ENCODE results near the gene VPS13D. TPM values are rescaled to one million over a fixed set of nuclear protein-coding genes. Genes with fewer than 3 reads are reported as not detected.
A peak's percentile ranks its signal among the peaks of the same experiment; 100 is the strongest.

Gene VPS13D
- total RNA-seq, 1 donor from 2014 or later, result 88.9 TPM

GRCh38 chr1:12186679-12186985 lies 43.2 kb upstream of the VPS13D start:
- Histone ChIP-seq H3K27ac (peak overlapping the region; percentile 88), H3K4me3 (no peak overlapping the region), H3K27me3 (no peaks in the 10 kb centered on the region), H3K4me1 (peaks cover 67% of the 10 kb centered on the region), H3K9me3 (no peaks in the 10 kb centered on the region), H3K36me3 (peaks cover 0 to 9% of the 10 kb centered on the region in 2 donors)
- no peak for TF ChIP-seq POLR2A (IDR thresholded peaks at IDR 0.05)
- no peak for TF ChIP-seq POLR2AphosphoS5 (IDR thresholded peaks at IDR 0.05; ENCODE audit: insufficient read depth in 1 of 2, low read depth in 1 of 2)
- TF ChIP-seq, protein P1, sequence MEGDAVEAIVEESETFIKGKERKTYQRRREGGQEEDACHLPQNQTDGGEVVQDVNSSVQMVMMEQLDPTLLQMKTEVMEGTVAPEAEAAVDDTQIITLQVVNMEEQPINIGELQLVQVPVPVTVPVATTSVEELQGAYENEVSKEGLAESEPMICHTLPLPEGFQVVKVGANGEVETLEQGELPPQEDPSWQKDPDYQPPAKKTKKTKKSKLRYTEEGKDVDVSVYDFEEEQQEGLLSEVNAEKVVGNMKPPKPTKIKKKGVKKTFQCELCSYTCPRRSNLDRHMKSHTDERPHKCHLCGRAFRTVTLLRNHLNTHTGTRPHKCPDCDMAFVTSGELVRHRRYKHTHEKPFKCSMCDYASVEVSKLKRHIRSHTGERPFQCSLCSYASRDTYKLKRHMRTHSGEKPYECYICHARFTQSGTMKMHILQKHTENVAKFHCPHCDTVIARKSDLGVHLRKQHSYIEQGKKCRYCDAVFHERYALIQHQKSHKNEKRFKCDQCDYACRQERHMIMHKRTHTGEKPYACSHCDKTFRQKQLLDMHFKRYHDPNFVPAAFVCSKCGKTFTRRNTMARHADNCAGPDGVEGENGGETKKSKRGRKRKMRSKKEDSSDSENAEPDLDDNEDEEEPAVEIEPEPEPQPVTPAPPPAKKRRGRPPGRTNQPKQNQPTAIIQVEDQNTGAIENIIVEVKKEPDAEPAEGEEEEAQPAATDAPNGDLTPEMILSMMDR (IDR thresholded peaks at IDR 0.05), result no peak
- DNase-seq (ENCODE audit: extremely low spot score in 2 of 2), result no peak
- intact Hi-C loops (cut with DNase I), result no loop called here

GRCh38 chr1:12188115-12188514 lies 41.7 kb upstream of the VPS13D start:
- H3K27ac ChIP-seq, result peak overlapping the region; percentile 27
- TF ChIP-seq, protein P1 (IDR thresholded peaks at IDR 0.05), result no peak
- no peak for TF ChIP-seq POLR2AphosphoS5 (IDR thresholded peaks at IDR 0.05; ENCODE audit: insufficient read depth in 1 of 2, low read depth in 1 of 2)
- no peak for TF ChIP-seq POLR2A (IDR thresholded peaks at IDR 0.05)
- H3K4me3 ChIP-seq, result no peak overlapping the region
- H3K27me3 ChIP-seq, result no peaks in the 10 kb centered on the region
- intact Hi-C loops (cut with DNase I), result no loop called here
- peaks cover 52% of the 10 kb centered on the region for H3K4me1 ChIP-seq
- no peaks in the 10 kb centered on the region for H3K9me3 ChIP-seq
- peaks cover 0 to 20% of the 10 kb centered on the region in 2 donors for H3K36me3 ChIP-seq
- no peak for DNase-seq (ENCODE audit: extremely low spot score in 2 of 2)

GRCh38 chr1:12188657-12189327 lies 41.0 kb upstream of the VPS13D start:
- peaks cover 51% of the 10 kb centered on the region for H3K4me1 ChIP-seq
- H3K36me3 ChIP-seq, result peaks cover 0 to 24% of the 10 kb centered on the region in 2 donors
- H3K27me3 ChIP-seq, result no peaks in the 10 kb centered on the region
- no peak for TF ChIP-seq POLR2AphosphoS5 (IDR thresholded peaks at IDR 0.05; ENCODE audit: insufficient read depth in 1 of 2, low read depth in 1 of 2)
- TF ChIP-seq POLR2A (IDR thresholded peaks at IDR 0.05), result no peak
- TF ChIP-seq, protein P1 (IDR thresholded peaks at IDR 0.05), result no peak
- H3K4me3 ChIP-seq, result no peak overlapping the region
- peak overlapping the region; percentile 27 for H3K27ac ChIP-seq
- DNase-seq (ENCODE audit: extremely low spot score in 2 of 2), result no peak
- H3K9me3 ChIP-seq, result no peaks in the 10 kb centered on the region
- intact Hi-C loops (cut with DNase I), result no loop called here

GRCh38 chr1:12189328-12189682 lies 40.5 kb upstream of the VPS13D start:
- no peak for DNase-seq (ENCODE audit: extremely low spot score in 2 of 2)
- peak overlapping the region; percentile 27 for H3K27ac ChIP-seq
- TF ChIP-seq, protein P1 (IDR thresholded peaks at IDR 0.05), result no peak
- TF ChIP-seq POLR2A (IDR thresholded peaks at IDR 0.05), result no peak
- TF ChIP-seq POLR2AphosphoS5 (IDR thresholded peaks at IDR 0.05; ENCODE audit: insufficient read depth in 1 of 2, low read depth in 1 of 2), result no peak
- intact Hi-C loops (cut with DNase I), result no loop called here
- H3K27me3 ChIP-seq, result no peaks in the 10 kb centered on the region
- no peak overlapping the region for H3K4me3 ChIP-seq
- H3K36me3 ChIP-seq, result peaks cover 0 to 29% of the 10 kb centered on the region in 2 donors
- H3K9me3 ChIP-seq, result no peaks in the 10 kb centered on the region
- H3K4me1 ChIP-seq, result peaks cover 50% of the 10 kb centered on the region

DNA sequence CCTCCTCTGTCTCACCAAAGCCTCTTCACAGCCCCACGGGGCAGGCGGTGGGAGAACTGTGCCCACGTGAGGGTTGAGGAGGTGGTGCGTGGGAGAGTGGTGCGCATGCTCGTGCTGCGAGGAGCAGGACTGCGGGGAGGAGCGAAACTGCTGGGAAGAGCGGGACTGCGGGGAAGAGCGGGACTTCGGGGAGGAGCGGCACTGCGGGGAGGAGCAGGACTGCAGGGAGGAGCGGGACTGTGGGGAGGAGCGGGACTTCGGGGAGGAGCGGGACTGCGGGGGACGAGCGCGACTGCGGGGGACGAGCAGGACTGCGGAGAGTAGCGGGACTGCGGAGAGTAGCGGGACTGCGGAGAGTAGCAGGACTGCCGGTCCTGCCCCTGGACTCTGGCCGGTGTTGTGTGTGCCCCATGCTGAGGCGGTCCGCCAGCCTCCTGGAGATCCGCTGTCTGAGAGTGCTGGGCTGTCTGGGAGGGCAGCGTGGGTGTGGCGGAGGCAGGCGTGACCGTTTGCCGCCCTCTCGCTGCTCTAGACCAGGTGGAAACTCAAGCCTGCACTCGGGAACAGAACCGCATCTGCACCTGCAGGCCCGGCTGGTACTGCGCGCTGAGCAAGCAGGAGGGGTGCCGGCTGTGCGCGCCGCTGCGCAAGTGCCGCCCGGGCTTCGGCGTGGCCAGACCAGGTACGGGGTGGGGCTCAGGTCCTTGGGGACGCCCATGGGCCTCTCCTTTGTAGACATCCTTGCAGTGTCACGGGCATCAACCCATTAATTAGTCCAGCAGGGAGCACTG lies 38.4 kb upstream of the VPS13D start:
- H3K9me3 ChIP-seq, result no peaks in the 10 kb centered on the region
- H3K36me3 ChIP-seq, result peaks cover 0 to 35% of the 10 kb centered on the region in 2 donors
- DNase-seq (ENCODE audit: extremely low spot score in 2 of 2), result no peak
- no peaks in the 10 kb centered on the region for H3K27me3 ChIP-seq
- no peak overlapping the region for H3K27ac ChIP-seq
- TF ChIP-seq, protein P1 (IDR thresholded peaks at IDR 0.05), result no peak
- TF ChIP-seq POLR2AphosphoS5 (IDR thresholded peaks at IDR 0.05; ENCODE audit: insufficient read depth in 1 of 2, low read depth in 1 of 2) (no peak), POLR2A (IDR thresholded peaks at IDR 0.05) (no peak)
- no peak overlapping the region for H3K4me3 ChIP-seq
- peaks cover 28% of the 10 kb centered on the region for H3K4me1 ChIP-seq
- intact Hi-C loops (cut with DNase I), result no loop called here

All from vagina (tissue), 2 donors.